HG03469 (cell line): Measurements from ENCODE around the gene SNRPE.

Experiments
- ATAC-seq: cut with Tn5 transposase; IDR thresholded peaks from one replicate; pipeline ENCODE4 v1.9.1; 2021; ENCODE audit warnings: mild to moderate bottlenecking, moderate library complexity, moderate number of reproducible peaks; ENCODE audit not compliant: unreplicated experiment

Gene SNRPE

GRCh38 chr1:203878422-203878821, 17.0 kb downstream of the SNRPE start:
- no peak for ATAC-seq

- ATAC-seq, result no peak
Observed at GRCh38 chr1:203880606-203881005, 19.2 kb downstream of the SNRPE start.

- ATAC-seq, result no peak
Observed at GRCh38 chr1:203888807-203889251, 27.4 kb downstream of the SNRPE start.

- ATAC-seq, result no peak
Observed at GRCh38 chr1:203891950-203892349, 30.6 kb downstream of the SNRPE start.

- no peak for ATAC-seq
Observed at GRCh38 chr1:203898458-203899352, 37.3 kb downstream of the SNRPE start.

GRCh38 chr1:203899353-203899716, 37.9 kb downstream of the SNRPE start:
- ATAC-seq, result no peak

- no peak for ATAC-seq
Observed at GRCh38 chr1:203899869-203900714, 38.7 kb downstream of the SNRPE start.

- no peak for ATAC-seq
Observed at GRCh38 chr1:203901581-203901980, 40.2 kb downstream of the SNRPE start.

GRCh38 chr1:203905275-203905674, 43.9 kb downstream of the SNRPE start:
- ATAC-seq, result no peak

GRCh38 chr1:203906932-203907331, 45.5 kb downstream of the SNRPE start:
- no peak for ATAC-seq

GRCh38 chr1:203907901-203908300, 46.5 kb downstream of the SNRPE start:
- no peak for ATAC-seq

- no peak for ATAC-seq
Observed at GRCh38 chr1:203911806-203912205, 50.4 kb downstream of the SNRPE start.

- ATAC-seq, result no peak
Observed at GRCh38 chr1:203913073-203913521, 51.7 kb downstream of the SNRPE start.

- ATAC-seq, result no peak
Observed at GRCh38 chr1:203914292-203914691, 52.9 kb downstream of the SNRPE start.

GRCh38 chr1:203915811-203916210, 54.4 kb downstream of the SNRPE start:
- ATAC-seq, result no peak

- ATAC-seq, result no peak
Observed at GRCh38 chr1:203916756-203917155, 55.4 kb downstream of the SNRPE start.
